ENCODE results near the gene LYSMD3.
A peak's percentile ranks its signal among the peaks of the same experiment; 100 is the strongest.

The LYSMD3 gene

GRCh38 chr5:90528601-90529193, 687 bp downstream of the LYSMD3 start:
- Histone ChIP-seq H3K27me3 (ENCODE audit: insufficient read depth, low read depth) (no peaks in the 10 kb centered on the region), H3K4me3 (IDR thresholded peaks at IDR 0.05; ENCODE audit: insufficient read depth, low read depth, low read length) (peak overlapping the region; percentile 52), H3K9ac (peak overlapping the region; percentile 86), H3K36me3 (ENCODE audit: insufficient read depth) (0 out of 2 replicates have a peak, but pooled peaks cover 4% of the 10 kb centered on the region), H3K27ac (peak overlapping the region; percentile 36), H3K4me1 (ENCODE audit: low read depth, poor library complexity, severe bottlenecking) (peaks cover 30% of the 10 kb centered on the region), H2AFZ (ENCODE audit: low read depth) (peak overlapping the region; percentile 91), H3K4me2 (peak overlapping the region; percentile 60), H3K79me2 (ENCODE audit: insufficient read depth, low read depth) (peaks cover 40% of the 10 kb centered on the region), H4K20me1 (ENCODE audit: insufficient read depth) (peaks cover 4% of the 10 kb centered on the region; the same call in 1 of the 2 replicates)
- TF ChIP-seq CTCF (conservative IDR thresholded peaks at IDR 0.05; ENCODE audit: low read depth, low read length): no peak

- H3K27ac ChIP-seq: peak overlapping the region; percentile 12; the same call in 1 of the 2 replicates
- no peak overlapping the region for H3K4me3 ChIP-seq (IDR thresholded peaks at IDR 0.05; ENCODE audit: insufficient read depth, low read depth, low read length)
- H3K27me3 ChIP-seq (ENCODE audit: insufficient read depth, low read depth): no peaks in the 10 kb centered on the region
- no peaks in the 10 kb centered on the region for H4K20me1 ChIP-seq (ENCODE audit: insufficient read depth)
- H3K79me2 ChIP-seq (ENCODE audit: insufficient read depth, low read depth): no peaks in the 10 kb centered on the region
- H3K36me3 ChIP-seq (ENCODE audit: insufficient read depth): no peaks in the 10 kb centered on the region
- H3K4me2 ChIP-seq: peak overlapping the region; percentile 31
- no peak overlapping the region for H2AFZ ChIP-seq (ENCODE audit: low read depth)
- H3K9ac ChIP-seq: no peak overlapping the region
- TF ChIP-seq CTCF (conservative IDR thresholded peaks at IDR 0.05; ENCODE audit: low read depth, low read length): no peak
- H3K4me1 ChIP-seq (ENCODE audit: low read depth, poor library complexity, severe bottlenecking): peaks cover 25% of the 10 kb centered on the region
Measured at GRCh38 chr5:90519081-90519480, 10.3 kb downstream of the LYSMD3 start.

- peaks cover 25% of the 10 kb centered on the region for H3K4me1 ChIP-seq (ENCODE audit: low read depth, poor library complexity, severe bottlenecking)
- H3K79me2 ChIP-seq (ENCODE audit: insufficient read depth, low read depth): no peaks in the 10 kb centered on the region
- H2AFZ ChIP-seq (ENCODE audit: low read depth): no peak overlapping the region
- H3K27ac ChIP-seq: peak overlapping the region; percentile 12; the same call in 1 of the 2 replicates
- H3K4me3 ChIP-seq (IDR thresholded peaks at IDR 0.05; ENCODE audit: insufficient read depth, low read depth, low read length): no peak overlapping the region
- no peaks in the 10 kb centered on the region for H3K27me3 ChIP-seq (ENCODE audit: insufficient read depth, low read depth)
- no peak overlapping the region for H3K9ac ChIP-seq
- no peaks in the 10 kb centered on the region for H4K20me1 ChIP-seq (ENCODE audit: insufficient read depth)
- H3K4me2 ChIP-seq: peak overlapping the region; percentile 31
- no peak for TF ChIP-seq CTCF (conservative IDR thresholded peaks at IDR 0.05; ENCODE audit: low read depth, low read length)
- no peaks in the 10 kb centered on the region for H3K36me3 ChIP-seq (ENCODE audit: insufficient read depth)
Measured at GRCh38 chr5:90518661-90519060, 10.7 kb downstream of the LYSMD3 start.

- H3K79me2 ChIP-seq (ENCODE audit: insufficient read depth, low read depth): no peaks in the 10 kb centered on the region
- no peak overlapping the region for H2AFZ ChIP-seq (ENCODE audit: low read depth)
- no peaks in the 10 kb centered on the region for H3K27me3 ChIP-seq (ENCODE audit: insufficient read depth, low read depth)
- H3K36me3 ChIP-seq (ENCODE audit: insufficient read depth): no peaks in the 10 kb centered on the region
- H3K9ac ChIP-seq: no peak overlapping the region
- peaks cover 18% of the 10 kb centered on the region for H3K4me1 ChIP-seq (ENCODE audit: low read depth, poor library complexity, severe bottlenecking)
- H3K4me2 ChIP-seq: no peak overlapping the region
- H3K27ac ChIP-seq: no peak overlapping the region
- no peak for TF ChIP-seq CTCF (conservative IDR thresholded peaks at IDR 0.05; ENCODE audit: low read depth, low read length)
- no peaks in the 10 kb centered on the region for H4K20me1 ChIP-seq (ENCODE audit: insufficient read depth)
- H3K4me3 ChIP-seq (IDR thresholded peaks at IDR 0.05; ENCODE audit: insufficient read depth, low read depth, low read length): no peak overlapping the region
Measured at GRCh38 chr5:90514520-90514919, 14.9 kb downstream of the LYSMD3 start.
